Muscle layer of duodenum (tissue), 2 donors: ENCODE measurements around the gene DONSON.

Experiments used
- H3K27ac ChIP-seq: one replicate; pipeline ENCODE4 v1.7.0; 2013; ENCODE audit warnings: mild to moderate bottlenecking, low read length
- H3K27me3 ChIP-seq: one replicate; pipeline ENCODE4 v1.7.0; 2013; ENCODE audit warnings: low read depth, mild to moderate bottlenecking, control low read depth, low read length
- H3K36me3 ChIP-seq, 2 donors: one replicate each; pipeline ENCODE4 v1.7.0; 2013; ENCODE audit warnings: low read length in 2 of 2, control low read depth in 1 of 2, mild to moderate bottlenecking in 1 of 2; ENCODE audit not compliant: insufficient read depth in 2 of 2, control insufficient read depth in 1 of 2
- H3K4me1 ChIP-seq, 2 donors: one replicate each; pipeline ENCODE4 v1.7.0; 2013; ENCODE audit warnings: low read length in 2 of 2, mild to moderate bottlenecking in 2 of 2, control low read depth in 1 of 2, moderate library complexity in 1 of 2; ENCODE audit not compliant: insufficient read depth in 2 of 2, control insufficient read depth in 1 of 2
- H3K4me3 ChIP-seq, 2 donors: one replicate each; pipeline ENCODE4 v1.7.0; 2013; ENCODE audit warnings: low read length in 2 of 2, low read depth in 1 of 2, mild to moderate bottlenecking in 1 of 2
- H3K9me3 ChIP-seq, 2 donors: one replicate each; pipeline ENCODE4 v1.7.0; 2013; ENCODE audit warnings: low read length in 2 of 2, control low read depth in 1 of 2, mild to moderate bottlenecking in 1 of 2; ENCODE audit not compliant: control insufficient read depth in 1 of 2
- donor health status: healthy.

Gene DONSON

DNA sequence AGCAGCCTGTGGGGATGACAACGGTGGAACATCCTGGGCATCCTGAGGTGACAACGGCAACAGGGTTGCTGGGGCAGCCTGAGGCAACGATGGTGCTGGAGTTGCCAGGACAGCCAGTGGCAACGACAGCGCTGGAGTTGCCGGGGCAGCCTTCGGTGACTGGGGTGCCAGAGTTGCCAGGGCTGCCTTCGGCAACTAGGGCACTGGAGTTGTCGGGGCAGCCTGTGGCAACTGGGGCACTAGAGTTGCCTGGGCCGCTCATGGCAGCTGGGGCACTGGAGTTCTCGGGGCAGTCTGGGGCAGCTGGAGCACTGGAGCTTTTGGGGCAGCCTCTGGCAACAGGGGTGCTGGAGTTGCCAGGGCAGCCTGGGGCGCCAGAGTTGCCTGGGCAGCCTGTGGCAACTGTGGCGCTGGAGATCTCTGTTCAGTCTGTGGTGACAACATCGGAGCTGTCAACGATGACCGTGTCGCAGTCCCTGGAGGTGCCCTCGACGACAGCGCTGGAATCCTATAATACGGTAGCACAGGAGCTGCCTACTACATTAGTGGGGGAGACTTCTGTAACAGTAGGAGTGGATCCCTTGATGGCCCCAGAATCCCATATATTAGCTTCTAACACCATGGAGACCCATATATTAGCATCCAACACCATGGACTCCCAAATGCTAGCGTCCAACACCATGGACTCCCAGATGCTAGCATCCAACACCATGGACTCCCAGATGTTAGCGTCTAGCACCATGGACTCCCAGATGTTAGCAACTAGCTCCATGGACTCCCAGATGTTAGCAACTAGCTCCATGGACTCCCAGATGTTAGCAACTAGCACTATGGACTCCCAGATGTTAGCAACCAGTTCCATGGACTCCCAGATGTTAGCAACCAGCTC is 37.5 kb downstream of the DONSON start:
- Histone ChIP-seq H3K4me1 (peaks cover 0 to 16% of the 10 kb centered on the region in 2 donors), H3K36me3 (peaks cover 66 to 67% of the 10 kb centered on the region in 2 donors), H3K9me3 (no peaks in the 10 kb centered on the region), H3K4me3 (no peak overlapping the region), H3K27ac (no peak overlapping the region), H3K27me3 (no peaks in the 10 kb centered on the region)

DNA sequence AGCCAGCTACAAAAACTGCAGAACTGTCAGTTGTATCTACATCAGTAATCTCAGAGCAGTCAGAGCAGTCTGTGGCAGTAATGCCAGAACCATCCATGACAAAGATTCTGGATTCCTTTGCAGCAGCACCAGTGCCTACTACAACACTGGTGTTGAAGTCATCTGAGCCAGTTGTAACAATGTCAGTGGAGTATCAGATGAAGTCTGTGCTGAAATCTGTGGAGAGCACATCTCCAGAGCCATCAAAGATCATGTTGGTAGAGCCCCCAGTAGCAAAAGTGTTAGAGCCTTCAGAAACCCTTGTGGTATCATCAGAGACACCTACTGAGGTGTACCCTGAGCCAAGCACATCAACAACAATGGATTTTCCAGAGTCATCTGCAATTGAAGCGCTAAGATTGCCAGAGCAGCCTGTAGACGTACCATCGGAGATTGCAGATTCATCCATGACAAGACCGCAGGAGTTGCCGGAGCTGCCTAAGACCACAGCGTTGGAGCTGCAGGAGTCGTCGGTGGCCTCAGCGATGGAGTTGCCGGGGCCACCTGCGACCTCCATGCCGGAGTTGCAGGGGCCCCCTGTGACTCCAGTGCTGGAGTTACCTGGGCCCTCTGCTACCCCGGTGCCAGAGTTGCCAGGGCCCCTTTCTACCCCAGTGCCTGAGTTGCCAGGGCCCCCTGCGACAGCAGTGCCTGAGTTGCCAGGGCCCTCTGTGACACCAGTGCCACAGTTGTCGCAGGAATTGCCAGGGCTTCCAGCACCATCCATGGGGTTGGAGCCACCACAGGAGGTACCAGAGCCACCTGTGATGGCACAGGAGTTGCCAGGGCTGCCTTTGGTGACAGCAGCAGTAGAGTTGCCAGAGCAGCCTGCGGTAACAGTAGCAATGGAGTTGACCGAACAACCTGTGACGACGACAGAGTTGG is 38.4 kb downstream of the DONSON start:
- H3K4me3 ChIP-seq, result no peak overlapping the region
- no peak overlapping the region for H3K27ac ChIP-seq
- no peaks in the 10 kb centered on the region for H3K27me3 ChIP-seq
- H3K4me1 ChIP-seq, result peaks cover 7 to 20% of the 10 kb centered on the region in 2 donors
- H3K9me3 ChIP-seq, result no peaks in the 10 kb centered on the region
- H3K36me3 ChIP-seq, result peaks cover 61 to 64% of the 10 kb centered on the region in 2 donors

DNA sequence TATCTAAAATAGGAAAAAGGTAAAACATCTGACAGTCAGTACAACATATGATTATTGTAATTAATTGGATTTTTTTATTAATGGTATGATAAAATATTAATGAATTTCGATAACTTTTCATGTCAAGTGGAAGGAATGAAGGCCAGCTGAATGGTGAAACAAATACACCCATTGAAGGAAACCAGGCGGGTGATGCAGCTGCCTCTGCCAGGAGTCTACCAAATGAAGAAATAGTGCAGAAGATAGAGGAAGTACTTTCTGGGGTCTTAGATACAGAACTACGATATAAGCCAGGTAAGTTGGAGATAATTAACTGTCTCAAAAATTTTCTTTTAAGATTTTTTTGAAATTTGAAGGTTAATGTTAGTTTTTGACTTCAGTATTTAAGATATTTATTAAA is 42.4 kb downstream of the DONSON start:
- H3K4me3 ChIP-seq, result no peak overlapping the region
- H3K27me3 ChIP-seq, result no peaks in the 10 kb centered on the region
- no peak overlapping the region for H3K27ac ChIP-seq
- no peaks in the 10 kb centered on the region for H3K9me3 ChIP-seq
- H3K4me1 ChIP-seq, result peaks cover 7 to 32% of the 10 kb centered on the region in 2 donors
- H3K36me3 ChIP-seq, result peaks cover 24 to 38% of the 10 kb centered on the region in 2 donors

DNA sequence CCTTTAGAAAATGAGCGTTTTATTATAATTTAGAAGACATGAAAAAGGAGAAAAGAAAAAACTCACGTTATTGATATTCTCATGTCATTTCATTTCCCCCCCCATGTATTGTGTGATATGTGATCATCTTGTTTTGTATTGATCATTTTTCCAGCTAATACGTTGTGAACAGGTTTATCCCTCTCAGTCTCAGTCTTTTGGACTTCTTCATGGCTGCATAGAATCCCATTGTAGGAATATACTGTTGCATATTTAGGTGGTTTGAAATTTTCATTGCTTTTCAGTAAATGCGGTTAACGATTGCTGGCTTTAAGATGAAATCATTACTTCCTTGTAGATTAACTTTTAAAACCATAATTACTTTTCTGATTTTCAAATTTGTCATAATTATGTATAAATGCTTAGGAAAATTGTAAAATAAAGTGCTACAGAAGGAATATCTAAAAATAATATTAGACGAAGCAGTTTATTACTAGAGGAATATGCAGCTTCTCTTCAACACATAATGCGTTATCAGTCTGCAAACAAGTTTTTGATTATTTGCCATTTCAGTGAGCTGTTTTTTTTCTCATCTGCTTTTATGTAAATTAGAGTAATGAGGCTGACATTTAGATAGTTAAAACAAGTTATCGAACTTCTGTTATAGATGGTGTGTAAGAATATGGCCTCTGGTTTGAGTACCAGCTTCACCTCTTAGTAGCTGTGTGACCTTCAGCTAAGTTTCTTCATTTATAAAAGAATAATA is 43.9 kb downstream of the DONSON start:
- H3K4me1 ChIP-seq, result peaks cover 7 to 36% of the 10 kb centered on the region in 2 donors
- H3K27ac ChIP-seq, result no peak overlapping the region

DNA sequence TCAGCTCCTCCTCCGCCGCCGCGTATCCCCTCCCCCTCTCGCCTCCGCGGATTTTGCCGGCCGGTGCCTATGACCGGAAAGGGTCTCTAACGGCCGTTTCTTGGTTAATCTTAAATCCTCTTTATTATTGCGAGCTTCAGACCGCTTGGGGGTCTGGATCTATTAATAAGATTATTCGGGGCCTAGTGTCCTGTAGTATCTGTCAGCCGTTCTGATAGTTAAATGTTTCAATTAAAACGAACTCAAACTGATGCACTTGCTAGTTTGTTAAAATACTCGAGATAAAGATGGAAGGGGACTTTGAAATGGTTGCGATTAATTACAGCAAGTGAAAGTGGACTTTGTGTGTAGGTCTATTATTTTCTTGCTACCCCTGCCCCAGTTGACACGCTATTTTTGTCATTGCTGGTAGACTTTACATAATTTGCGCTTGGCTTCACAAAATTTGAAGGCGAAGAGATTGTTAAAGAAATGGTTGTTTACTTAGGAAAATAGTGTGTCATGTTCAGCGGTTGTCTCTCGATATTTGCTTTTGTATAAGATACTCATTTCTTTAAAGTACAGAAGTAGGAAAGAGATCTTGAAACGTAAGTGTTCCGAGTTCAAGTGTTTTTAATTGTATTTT is 44.9 kb downstream of the DONSON start:
- H3K4me1 ChIP-seq, result peaks cover 7 to 36% of the 10 kb centered on the region in 2 donors
- H3K27me3 ChIP-seq, result no peaks in the 10 kb centered on the region
- peaks cover 7 to 19% of the 10 kb centered on the region in 2 donors for H3K36me3 ChIP-seq
- H3K4me3 ChIP-seq, result peak overlapping the region; percentile 80 to 97
- peak overlapping the region; percentile 100 for H3K27ac ChIP-seq
- H3K9me3 ChIP-seq, result no peaks in the 10 kb centered on the region

More for the DNA sequence above, 43.9 kb downstream of the DONSON start:
- H3K27me3 ChIP-seq, result no peaks in the 10 kb centered on the region
- H3K36me3 ChIP-seq, result peaks cover 10 to 24% of the 10 kb centered on the region in 2 donors
- H3K9me3 ChIP-seq, result no peaks in the 10 kb centered on the region
- peak overlapping the region; percentile 80 to 97 for H3K4me3 ChIP-seq

DNA sequence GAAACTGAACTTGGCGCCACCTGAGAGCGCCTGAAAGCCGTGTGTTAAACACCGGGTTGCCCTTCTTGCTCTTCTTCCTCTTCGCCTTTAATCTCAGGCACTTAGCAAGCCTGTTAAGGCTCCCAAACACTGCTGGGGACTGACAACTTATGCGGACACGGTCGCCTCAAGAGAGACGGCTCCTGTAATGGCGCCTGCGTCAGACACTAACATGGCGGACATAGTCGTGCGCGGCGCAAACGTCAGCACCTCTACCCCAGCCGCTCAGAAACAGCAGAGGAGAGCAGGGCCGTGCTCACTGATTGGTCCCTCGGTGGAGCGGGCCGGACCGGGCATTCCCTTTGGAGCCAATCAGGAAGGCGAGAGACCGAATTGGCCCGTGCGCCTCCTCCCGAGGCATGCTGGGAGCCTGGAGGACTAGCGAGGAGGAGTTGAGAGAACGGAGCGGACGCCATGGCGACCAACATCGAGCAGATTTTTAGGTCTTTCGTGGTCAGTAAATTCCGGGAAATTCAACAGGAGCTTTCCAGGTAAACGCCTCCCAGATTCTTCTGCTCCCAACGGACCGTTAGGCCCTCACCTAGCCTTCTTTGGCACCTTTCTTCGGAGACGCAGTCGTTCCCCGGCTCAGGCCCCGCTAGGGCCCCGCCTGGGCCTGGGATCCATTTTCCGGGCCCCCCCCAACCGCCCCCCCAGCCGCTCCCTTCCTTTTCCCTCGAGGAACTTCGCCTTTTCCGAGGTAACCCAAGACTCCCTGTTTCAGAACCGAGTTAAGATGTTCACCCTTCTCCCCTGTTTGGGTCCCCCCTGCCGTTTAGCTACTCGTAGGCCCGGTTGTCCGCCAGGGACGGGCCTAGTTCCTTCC is 45.6 kb downstream of the DONSON start, which contains the start of gene SON:
SON (plus strand) TSS at position 399 of the 865 bp plus-strand sequence; CDS start at position 454, 55 bp downstream.
- Histone ChIP-seq H3K27ac (peak within 1 kb of the TSS; percentile 100), H3K9me3 (no peaks in the 10 kb centered on the region), H3K4me3 (peak within 1 kb of the TSS; percentile 80 to 97), H3K4me1 (peaks cover 7 to 28% of the 10 kb centered on the region in 2 donors), H3K27me3 (no peaks in the 10 kb centered on the region), H3K36me3 (peaks cover 4 to 24% of the 10 kb centered on the region in 2 donors)

DNA sequence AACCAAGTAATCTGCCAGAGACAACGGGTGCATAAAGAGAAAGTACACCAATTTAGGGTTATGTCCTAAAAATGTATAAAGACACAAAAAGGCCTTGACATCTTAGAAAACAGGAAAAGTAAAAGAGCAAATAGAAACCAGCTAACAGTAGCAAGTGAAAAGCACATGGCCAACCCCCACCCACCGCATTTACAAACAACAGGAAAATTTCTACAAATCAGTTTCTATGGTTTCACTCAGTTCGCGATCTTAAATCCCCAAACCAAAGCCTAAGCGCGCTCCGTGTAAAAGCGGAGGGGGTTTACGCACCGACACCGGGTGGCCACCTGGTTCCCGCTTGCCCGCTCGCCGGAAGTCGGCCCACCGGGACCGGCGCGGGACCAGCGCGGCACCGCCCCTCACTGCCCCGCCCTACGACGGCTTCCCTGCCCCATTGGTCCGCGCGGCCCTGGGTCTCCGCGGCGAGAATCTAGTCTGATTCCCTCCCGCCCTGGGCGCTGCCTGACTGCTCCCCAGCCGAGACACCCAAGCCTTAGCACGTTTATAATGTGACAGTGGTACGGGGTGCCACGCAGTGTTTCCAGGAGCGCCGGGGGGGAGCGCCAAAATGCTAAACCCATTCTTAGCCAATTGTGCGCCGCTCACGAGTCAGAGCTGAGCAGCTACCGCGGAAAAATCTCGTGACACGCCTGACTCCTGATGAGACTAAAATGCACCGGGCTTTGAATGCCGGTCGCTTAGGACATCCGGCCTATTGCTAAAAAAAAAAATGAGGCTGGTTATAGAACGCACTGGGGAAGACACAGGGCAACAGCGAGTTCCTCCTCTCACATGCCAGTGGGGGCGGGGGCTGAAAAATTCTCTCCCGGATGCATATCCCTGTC is 46.5 kb downstream of the DONSON start, which contains the start of gene GART:
GART (minus strand) TSS at position 362 of the 884 bp plus-strand sequence. CDS start 2,802 bp downstream, outside the sequence.
- H3K36me3 ChIP-seq, result peaks cover 8 to 28% of the 10 kb centered on the region in 2 donors
- peaks cover 7 to 27% of the 10 kb centered on the region in 2 donors for H3K4me1 ChIP-seq
- peak within 1 kb of the TSS; percentile 80 to 97 for H3K4me3 ChIP-seq
- no peaks in the 10 kb centered on the region for H3K9me3 ChIP-seq
- peak within 1 kb of the TSS; percentile 100 for H3K27ac ChIP-seq
- no peaks in the 10 kb centered on the region for H3K27me3 ChIP-seq

DNA sequence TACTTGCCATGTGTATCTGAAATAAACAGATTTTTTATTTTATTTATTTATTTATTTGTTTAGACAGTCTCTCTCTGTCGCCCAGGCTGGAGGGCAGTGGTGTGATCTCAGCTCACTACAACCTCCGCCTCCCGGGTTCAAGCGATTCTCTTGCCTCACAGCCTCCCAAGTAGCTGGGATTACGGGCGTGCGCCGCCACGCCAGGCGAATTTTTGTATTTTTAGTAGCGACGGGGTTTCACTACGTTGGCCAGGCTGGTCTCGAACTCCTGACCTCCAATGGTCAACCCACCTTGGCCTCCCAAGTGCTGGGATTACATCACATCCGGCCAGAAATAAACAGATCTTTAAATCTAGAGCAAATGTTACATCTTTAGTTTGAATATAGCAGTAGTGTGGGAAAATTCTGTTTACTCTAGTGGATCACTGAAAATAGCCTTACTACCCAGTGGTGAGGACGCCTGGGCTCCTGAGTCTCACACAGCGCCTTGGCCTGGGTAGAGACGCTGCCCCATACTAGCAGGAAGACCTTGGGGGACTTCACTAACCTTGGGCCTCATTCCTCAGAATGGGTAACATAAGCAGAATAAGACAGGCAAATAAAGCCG is 47.3 kb downstream of the DONSON start:
- H3K36me3 ChIP-seq, result peaks cover 13 to 33% of the 10 kb centered on the region in 2 donors
- no peaks in the 10 kb centered on the region for H3K27me3 ChIP-seq
- no peaks in the 10 kb centered on the region for H3K9me3 ChIP-seq
- peaks cover 7 to 27% of the 10 kb centered on the region in 2 donors for H3K4me1 ChIP-seq
- peak overlapping the region; percentile 100 for H3K27ac ChIP-seq
- peak overlapping the region; percentile 80 to 97 for H3K4me3 ChIP-seq

DNA sequence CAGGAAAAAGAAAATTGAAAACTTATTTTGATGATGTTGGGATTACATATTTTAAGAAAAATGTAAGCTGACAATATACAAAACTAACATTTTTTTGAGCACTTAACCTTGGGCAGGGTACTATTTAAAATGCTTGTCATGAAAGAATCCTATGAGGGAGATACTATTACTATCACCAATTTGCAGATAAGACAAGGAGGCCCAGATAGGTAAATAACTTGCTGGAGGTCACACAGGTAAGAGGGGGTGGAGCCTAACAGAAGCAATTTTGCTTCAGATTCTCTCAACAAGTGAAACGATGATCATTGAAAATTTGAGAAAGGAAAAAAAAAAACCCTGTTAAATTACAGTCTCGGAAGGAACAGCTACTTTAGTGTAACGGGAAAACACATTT is 47.8 kb downstream of the DONSON start:
- H3K9me3 ChIP-seq, result no peaks in the 10 kb centered on the region
- peaks cover 6 to 22% of the 10 kb centered on the region in 2 donors for H3K4me1 ChIP-seq
- peaks cover 16 to 35% of the 10 kb centered on the region in 2 donors for H3K36me3 ChIP-seq
- H3K27me3 ChIP-seq, result no peaks in the 10 kb centered on the region
- peak overlapping the region in 1 of 2 donors; percentile 80 for H3K4me3 ChIP-seq
- H3K27ac ChIP-seq, result no peak overlapping the region
